Upper lobe of left lung (tissue), 4 donors: ENCODE data around the gene GALNT2.

Source experiments
- CTCF ChIP-seq, 6 experiments: fragments of 450-650 bp in 4 of 6; fragments of 200-600 bp in 2 of 6; sonication (generic) in 2 of 6; IDR thresholded peaks; one replicate each; pipeline ENCODE4 v1.5.1; 2016 to 2019; ENCODE audit warnings: antibody characterized with exemption in 6 of 6
- EP300 ChIP-seq, 4 donors: sonication (generic); formaldehyde crosslinking; IDR thresholded peaks; one replicate each; pipeline ENCODE4 v1.5.1; 2017; ENCODE audit warnings: antibody characterized with exemption in 4 of 4, control low read depth in 2 of 4
- POLR2A ChIP-seq, 4 donors: fragments of 450-650 bp; IDR thresholded peaks; one replicate each; pipeline ENCODE4 v1.5.1; 2016 to 2017; ENCODE audit warnings: antibody characterized with exemption in 4 of 4, mild to moderate bottlenecking in 2 of 4

DNA sequence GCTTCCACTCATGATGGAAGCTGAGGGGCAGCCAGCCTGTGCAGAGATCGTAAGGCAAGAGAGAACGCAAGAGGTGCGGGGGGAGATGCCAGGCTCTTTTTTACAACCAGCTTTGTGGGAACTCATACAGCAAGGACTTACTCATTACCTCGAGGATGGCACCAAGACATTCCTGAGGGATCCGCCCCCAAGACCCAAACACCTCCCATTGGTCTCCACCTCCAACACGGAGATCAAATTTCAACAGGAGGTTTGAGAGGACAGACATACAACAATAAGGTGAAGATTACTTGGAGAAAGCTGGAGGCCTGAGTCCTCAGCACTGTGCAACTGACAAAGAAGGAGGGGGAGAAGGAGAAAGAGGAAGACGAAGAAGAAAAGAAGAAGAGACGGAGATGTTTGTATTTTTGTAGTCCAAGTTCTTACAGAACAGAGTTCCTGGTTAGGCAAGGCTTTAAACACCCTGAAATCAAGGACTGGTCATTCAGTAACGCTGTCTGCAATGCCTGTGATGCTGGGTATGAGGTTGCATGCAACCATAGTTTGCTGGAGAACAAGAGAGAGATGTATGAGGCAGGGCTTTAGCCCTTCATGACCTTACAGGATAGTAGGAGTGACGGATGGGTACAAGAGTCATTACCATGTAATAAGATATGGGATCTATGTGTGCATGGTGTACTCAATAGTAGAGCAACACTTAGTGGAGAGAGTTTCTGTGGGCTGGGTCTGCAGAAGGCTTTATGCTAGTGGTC lies 19.7 kb upstream of the GALNT2 start:
- TF ChIP-seq POLR2A (IDR thresholded peaks at IDR 0.05) (no peak), CTCF (IDR thresholded peaks at IDR 0.05) (no peak), EP300 (IDR thresholded peaks at IDR 0.05) (no peak)
